Measurements from ENCODE around the gene KIF26B.

The KIF26B gene

DNA sequence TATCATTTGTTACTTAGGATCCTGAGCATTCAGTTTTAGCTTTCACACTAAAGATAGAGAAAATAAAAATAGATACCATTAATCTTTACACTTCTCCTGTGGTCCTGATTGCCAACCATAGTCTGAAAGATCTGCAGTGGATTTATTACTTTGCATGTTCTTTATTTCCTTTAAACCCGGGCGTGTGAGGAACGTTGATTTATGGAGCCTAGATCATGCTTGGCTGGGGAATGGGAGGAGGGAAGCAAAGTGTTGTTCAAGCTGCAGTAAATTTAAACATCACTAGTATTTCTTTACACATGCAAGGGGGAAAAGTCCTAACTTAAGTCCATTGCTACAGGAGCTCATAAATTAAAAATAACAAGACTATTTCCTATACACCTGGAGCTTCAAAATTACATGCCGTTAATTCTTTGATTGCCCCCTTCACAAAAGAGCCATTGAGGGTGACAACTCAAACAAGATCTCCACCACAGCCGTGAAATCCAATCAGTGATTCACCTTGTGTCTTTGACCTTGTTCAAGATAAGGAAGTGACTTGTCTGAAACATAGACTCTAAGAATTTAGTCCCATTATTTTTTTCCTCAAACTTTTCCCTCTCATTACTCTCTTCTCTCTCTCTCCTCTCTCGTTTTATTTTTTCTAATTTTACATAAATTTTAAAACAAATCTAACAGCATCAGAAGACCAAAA, 282.7 kb downstream of the KIF26B start:
- no peak for DNase-seq

DNA sequence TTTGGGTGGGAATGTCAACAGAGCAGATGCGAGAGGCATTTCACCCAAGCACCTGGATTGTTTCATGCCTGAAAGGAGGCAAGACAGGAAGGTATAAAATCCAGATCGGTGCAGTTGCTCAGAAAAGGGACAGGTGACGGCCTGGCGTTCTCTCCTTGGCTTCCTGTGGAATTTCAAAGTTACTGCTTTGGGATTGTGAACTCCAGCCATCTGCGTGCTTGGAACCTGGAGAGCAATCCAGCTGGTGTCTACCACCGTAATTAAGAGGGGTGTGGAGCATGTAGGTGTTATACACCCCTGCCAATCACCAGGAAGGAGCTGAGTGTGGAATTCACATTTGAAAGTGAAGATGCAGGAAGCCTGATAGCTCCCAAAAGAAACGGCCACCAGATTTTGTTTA, 286.1 kb downstream of the KIF26B start:
- no peak for DNase-seq

DNA sequence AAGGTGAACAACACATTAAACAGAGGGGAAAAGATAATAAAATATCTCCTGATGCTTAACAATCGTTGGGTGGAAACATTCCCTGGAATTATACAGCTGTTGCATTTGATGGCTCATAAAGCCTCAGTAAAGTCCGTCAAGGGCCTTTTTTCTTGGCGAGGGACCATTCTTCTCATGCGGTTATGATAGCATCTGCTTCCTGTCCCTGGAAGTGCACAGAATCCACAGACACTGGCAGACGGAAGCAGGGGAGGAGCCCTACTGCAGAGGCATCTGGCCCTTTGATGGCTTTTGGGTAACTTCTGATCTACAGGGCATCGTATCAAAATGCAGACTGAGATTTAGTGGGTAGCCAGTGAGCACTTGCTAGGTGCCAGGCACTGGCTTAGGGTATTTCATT, 286.9 kb downstream of the KIF26B start:
- no peak for DNase-seq

- no peak for DNase-seq
These were observed 289.5 kb downstream of the KIF26B start for GRCh38 chr1:245444147-245444828.

DNA sequence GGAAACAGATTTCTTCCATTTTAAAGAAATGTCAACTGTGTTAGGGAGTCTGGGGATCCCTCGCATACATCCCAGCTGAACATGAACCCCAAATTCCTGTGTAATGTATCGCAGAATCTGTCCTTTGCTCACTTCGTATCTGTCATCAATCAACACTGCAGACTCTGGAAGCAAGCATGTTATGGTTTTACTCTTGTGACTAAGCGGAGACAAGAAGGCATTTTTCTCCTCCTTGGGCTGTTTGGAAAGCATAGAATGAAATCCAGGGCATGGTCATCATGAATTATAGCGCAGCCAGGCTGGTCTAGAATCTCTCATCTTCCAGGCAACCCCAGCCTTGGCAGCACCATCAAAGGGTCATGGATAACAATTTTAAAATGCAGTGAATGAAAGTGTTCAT, 290.2 kb downstream of the KIF26B start:
- no peak for DNase-seq

GRCh38 chr1:245448531-245448930, 293.7 kb downstream of the KIF26B start:
- DNase-seq, result no peak

GRCh38 chr1:245448975-245449431, 294.2 kb downstream of the KIF26B start:
- no peak for DNase-seq

DNA sequence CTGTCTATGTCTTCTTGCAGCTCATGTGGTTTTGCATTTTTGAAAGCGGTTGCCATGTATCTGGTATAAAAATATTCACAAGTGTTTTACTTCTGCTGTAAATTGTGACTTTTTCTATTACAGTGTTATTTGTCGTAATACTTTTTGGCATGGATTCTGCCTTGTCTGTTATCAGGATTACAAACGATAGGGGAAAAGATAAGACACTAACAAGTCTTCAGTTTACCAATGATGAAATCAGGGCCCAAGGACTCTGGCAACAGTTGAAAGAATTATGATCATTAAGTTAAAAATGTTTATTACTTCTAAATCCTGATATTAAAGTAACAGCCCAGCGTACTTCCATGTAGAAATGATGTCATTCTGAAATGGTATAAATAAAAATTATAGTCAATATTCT, 298.8 kb downstream of the KIF26B start:
- no peak for DNase-seq

DNA sequence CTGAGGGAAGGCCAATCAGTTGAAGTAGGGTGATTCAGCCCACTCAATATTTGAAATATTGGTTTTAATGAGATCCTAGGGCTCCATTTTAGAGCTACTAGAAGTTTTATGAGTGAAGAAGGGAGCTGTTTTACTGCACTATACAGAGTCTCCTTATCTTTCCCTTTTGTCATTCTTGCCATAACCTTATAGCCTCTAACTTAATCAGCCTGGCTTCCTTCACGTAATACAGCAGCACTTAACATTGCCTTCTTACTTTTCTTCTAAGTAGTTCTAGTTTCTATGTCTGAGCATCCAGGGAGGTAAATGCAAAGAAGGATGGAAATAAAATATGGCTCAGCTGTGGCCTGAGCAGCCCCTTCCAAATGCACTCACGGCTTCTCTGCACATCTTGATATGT, 299.3 kb downstream of the KIF26B start:
- DNase-seq, result no peak

DNA sequence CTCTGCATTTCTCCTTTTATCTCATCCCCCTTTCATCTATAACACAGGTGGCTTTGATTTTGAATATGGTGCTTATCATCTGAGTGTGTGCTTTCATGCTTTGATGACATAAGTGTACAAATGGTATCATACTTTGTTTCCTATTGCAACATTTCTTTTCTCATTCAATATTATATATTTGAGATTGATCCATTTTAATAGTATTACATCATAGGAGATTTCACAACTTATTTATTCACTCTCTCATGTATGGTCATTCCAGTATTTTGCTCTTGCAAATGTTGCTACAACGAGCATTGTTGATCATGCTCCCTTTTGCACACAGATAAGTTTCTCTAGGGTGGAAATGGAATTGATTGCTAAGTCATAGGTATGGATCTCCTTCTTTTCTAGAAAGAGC, 302.8 kb downstream of the KIF26B start:
- no peak for DNase-seq

DNA sequence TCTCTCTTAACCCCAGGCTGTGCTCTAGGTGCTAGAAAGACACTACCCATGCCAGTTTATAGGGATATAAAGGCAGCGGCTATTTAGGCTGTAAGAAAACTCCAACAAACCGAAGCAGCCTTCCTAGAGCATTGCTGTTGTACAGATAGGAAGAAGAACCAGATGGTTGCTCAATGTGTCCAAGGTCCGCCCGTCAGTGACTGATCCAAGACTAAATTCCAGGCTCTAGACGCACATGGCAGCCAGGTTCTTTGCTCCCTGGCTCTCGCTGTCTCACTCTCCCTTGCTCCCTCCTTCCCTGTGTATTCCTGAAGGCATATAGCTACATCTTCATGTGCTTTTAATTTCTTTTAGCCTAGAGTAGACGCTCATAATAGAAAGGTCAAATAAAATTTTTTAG, 303.4 kb downstream of the KIF26B start:
- DNase-seq, result no peak

DNA sequence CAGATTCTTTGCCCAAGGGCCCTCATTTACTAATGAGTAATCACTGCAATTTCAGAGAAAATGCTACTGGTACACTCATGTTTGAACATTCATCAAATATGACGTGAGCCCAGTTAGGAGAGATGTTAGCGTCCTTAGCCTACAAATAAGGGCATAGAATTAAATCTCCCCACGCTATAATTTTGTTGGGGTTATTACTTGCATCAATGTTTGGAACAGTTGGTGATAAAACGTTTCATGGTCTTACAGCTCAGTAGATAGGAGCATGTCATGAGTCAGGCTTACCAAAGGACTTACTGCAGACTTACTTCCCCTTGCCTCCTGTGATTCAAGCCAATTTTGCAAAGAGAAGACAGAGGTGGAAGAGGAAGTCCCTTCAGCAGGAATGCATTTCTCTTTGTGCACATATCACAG, 304.0 kb downstream of the KIF26B start:
- no peak for DNase-seq

- DNase-seq, result no peak
These were observed 304.8 kb downstream of the KIF26B start for GRCh38 chr1:245459621-245460020.

DNA sequence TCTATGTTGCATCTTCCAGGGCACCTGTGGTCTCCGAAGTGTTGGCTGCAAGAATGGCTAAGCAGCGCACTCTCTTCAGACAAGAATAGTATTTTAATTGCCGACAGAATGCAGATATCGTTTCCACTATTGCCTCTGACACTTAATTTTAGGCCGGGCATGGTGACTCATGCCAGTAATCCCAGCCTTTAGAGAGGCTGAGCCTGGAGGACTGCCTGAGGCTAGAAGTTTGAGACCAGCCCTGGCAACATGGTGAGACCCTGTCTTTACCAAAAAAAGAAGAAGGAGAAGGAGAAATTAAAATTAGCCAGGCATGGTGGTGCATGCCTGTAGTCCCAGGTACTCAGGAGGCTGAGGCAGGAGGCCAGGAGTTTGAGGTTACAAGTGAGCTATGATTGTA, 306.9 kb downstream of the KIF26B start:
- DNase-seq, result no peak

GRCh38 chr1:245462161-245462560, 307.4 kb downstream of the KIF26B start:
- DNase-seq, result no peak

- DNase-seq, result no peak
These were observed 308.8 kb downstream of the KIF26B start for GRCh38 chr1:245463392-245464165.

- no peak for DNase-seq
These were observed 309.5 kb downstream of the KIF26B start for GRCh38 chr1:245464290-245464689.

DNA sequence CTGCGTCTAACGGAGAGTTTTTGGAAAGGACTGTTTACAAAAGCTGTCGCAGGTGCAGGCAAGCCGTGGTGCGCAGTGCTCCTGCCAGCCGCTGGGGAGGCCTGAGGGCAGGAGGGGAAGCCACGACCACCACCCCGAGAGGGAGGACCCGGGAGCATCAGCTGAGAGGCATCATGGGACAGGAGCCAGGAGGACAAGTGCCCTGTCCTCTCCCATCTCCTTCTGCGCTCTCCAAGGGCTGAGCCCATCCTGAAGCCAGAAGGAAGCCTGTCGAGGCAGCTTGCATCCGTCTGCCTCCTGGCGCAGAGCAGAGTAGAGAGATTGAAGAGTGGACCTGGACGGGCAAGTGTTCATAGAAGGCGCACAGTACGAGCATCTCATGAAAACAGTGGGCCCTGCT, 310.9 kb downstream of the KIF26B start:
- no peak for DNase-seq

GRCh38 chr1:245466261-245466660, 311.5 kb downstream of the KIF26B start:
- no peak for DNase-seq

GRCh38 chr1:245467804-245468203, 313.0 kb downstream of the KIF26B start:
- DNase-seq, result no peak

GRCh38 chr1:245469006-245469405, 314.2 kb downstream of the KIF26B start:
- no peak for DNase-seq

DNA sequence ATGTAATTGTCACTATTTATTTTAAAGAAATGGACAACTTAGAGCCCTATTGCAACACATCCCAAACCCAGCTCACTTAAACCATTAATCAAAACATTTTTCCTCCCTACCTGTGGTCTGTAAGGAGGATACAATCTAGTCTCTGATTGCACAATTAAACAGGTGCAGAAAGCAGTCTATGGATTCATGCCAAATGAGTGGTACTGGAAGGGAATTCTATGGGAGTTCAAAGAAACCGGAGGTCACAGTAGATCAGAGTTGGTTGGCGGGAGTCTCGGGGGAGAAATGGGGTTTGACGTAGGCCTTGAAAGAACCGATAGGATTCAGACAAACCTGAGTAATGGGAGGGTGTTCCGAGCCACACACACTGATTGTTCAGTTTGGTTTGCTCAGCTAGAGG, 314.9 kb downstream of the KIF26B start:
- no peak for DNase-seq

DNA sequence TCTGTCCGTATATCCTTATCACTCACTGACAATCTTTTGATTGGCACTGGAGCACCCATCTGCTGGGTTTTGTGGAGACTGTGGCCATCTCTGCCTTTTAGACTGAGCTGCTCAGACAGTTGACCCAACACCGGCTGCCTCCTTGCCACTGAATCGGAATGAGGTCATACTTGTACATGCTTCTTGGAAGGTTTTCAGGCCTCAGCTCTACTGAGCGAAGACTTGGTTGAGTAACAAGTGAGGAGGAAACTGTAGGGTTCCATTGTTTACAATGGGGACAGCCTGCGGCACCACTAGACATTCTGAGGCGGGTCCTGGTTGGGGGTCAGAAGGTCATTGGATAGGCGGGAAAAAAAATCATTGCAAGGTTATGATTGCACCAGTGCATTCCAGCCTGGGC, 320.3 kb downstream of the KIF26B start:
- no peak for DNase-seq

DNA sequence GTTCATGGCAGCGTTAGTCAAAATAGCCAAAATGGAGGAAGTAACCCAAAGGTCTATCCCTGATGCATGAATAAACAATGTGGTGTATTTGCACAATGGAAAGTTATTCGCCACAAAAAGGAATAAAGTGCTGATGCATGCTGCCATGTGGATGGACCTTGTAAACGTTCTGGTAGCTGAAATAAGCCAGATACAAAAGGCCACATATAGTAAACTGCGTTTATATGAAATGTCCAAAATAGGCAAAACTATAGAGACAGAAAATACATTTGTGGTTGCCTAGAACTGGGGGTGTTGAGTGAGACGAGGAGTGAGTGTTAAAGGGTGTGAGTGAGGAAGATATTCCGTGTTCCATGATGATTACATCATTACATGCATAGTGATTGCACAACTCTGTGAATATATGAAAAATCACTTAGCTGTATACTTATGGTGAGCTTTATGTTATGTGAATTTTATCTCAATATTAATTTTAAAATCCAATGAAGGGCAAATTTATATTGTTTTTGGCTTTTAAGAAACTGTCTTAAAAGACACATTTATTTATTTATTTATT, 321.3 kb downstream of the KIF26B start:
- DNase-seq, result no peak

Measured in activated CD8-positive, alpha-beta memory T cell treated with anti-CD3 and anti-CD28 coated beads for 24 hours (primary cell).